NCI-H524 treated with DMSO at 0.1 percent for 48 hours (cell line): ENCODE results near the gene KDM5B.

Experiments used
- DNase-seq: peaks from one replicate; lab custom pipeline; 2025; lab: John Stamatoyannopoulos, UW

KDM5B gene

DNA sequence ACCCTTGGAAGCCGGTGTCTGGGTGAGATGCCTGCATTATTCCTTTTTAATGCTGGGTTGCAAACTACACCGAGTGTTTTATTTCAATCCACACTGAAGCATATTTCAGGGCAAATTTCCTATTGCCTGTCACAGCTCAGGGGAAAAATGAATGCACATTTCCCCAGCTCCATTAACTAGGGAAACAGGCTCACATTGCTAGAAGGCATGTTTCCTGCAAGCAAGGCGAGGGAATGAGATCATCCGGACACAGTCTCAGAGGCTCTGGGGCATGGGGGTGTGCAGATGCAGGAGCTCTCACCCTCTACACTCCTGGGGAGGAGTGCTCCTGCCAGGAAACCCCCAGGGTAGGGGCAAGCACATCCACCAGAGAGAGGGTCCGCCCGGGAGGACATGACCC lies 122.6 kb downstream of the KDM5B start:
- DNase-seq: no peak

DNA sequence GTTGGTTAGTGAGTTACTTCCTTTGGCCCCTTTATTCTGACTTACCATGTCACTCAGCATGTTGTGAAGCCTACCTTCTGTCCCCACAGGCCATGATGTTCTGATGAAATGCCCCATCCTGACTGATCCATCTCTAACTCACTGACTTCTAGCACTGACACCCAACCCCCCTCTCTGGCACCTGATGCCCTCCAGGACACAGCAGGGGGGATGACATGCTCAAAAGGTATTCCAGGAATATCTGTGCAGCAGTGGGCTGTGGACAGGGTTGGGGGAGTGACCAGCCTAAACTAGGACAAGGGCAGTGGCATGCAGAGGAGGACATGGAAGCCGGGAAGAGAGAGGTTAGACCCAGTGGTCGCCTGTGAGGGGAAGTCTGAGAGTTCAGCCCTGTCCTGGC lies 123.5 kb downstream of the KDM5B start:
- DNase-seq: no peak

DNA sequence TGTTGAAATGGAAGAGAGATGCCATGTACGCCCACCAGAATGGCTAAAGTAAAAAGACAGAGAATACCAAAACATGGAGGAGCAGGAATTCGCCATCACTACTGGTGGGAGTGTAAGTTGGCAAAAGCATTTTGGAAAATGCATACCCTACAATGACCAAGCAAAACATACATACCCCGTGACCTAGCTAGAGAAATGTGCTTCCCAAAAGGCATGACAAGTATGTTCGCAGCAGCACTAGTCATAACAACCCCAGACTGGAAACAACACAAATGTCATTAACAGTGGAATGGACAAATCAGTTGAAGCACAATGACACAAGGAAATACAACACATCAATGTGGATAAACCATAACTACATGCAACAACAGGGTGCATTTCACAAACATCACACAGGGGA lies 125.2 kb downstream of the KDM5B start:
- DNase-seq: no peak

DNA sequence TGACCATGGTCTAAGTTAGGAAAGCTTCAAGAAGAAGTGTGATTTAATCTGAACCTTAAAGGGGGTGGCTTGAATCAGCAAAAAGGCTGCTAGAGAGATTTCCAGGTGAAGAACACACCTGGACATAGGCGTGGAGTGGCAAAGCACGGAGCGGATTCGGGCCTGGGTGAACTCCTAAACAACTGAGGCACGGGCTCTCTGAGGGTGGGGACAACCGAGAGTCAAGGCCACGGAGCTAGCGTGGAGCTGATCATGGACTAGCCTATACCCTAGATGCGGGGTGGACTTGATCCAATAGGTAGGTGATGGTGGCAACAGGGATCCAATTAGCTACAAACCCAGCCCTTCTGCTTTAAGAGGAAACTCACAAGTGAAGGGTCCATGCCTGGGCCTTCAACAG lies 125.7 kb downstream of the KDM5B start:
- no peak for DNase-seq

GRCh38 chr1:202681736-202682420 lies 126.3 kb downstream of the KDM5B start:
- DNase-seq: no peak

- DNase-seq: no peak
These were observed 127.5 kb downstream of the KDM5B start for GRCh38 chr1:202680586-202681352.

GRCh38 chr1:202679406-202680177 lies 128.6 kb downstream of the KDM5B start:
- DNase-seq: no peak

GRCh38 chr1:202677433-202677832 lies 130.8 kb downstream of the KDM5B start:
- DNase-seq: no peak
